HG03571 (cell line): Measurements from ENCODE around the gene KRT38.
"Not testable (repeated sequence)": the region's sequence is repeated elsewhere in the genome, so short reads cannot be mapped to it uniquely, and the experiment has no call there.

ENCODE experiments used
- ATAC-seq: cut with Tn5 transposase; IDR thresholded peaks from one replicate; pipeline ENCODE4 v1.9.1; 2021; ENCODE audit not compliant: unreplicated experiment

KRT38 gene

DNA sequence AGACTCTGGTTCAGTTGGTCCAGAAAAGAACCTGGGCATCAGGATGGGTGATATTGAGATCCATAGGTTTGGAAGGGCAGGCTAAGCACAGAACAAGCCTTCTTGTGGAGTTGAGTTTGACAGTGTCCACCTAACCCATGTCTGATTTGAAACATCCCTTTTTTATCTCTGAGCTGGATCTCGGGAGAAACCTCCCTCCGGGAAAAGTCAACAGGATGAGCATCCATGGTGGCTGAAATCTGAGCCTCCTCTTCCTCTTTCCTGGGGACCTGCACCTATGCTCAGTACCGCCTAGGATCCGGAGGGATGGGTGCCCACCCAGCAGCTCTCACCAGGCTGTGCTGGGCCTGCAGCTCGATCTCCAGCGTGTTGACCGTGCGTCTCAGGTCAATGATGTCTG is 23.0 kb upstream of the KRT38 start:
- ATAC-seq, result no peak

DNA sequence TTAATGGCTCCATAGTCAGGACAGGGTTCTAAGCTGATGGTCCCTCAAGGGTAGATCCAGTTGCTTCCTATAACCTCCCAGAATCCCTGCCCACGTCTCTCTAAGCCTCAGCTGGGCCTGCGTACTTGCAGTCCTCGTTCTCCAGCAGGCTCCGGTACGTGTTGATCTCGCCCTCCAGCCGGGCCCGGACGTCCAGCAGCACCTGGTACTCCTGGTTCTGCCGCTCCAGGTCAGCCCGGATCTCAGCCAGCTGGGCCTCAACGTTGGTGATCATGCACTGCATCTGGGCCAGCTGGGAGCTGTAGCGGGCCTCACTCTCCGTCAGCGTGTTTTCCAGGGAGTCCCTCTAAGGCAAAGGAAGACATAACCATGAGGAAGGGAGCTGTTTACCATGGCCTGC is 21.9 kb upstream of the KRT38 start:
- no peak for ATAC-seq

DNA sequence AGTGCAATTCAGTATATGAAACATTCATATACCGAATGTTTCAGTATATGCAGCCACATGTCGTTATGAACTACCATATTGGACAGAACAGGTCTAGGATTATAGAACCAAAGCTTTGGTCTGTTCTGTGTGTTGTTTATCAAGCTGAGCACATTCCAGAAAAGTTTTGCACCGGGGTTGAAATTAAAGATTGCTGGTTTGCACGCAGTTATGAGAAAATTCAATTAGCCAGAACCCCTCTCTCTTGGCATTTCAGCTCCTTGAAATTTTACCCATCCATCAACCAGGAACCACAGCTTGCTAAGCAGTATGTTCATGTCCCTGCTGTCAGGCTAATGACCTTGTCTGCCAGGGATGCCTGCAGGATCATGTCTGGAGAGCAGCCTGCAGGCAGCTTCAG is 16.9 kb upstream of the KRT38 start:
- ATAC-seq, result no peak

DNA sequence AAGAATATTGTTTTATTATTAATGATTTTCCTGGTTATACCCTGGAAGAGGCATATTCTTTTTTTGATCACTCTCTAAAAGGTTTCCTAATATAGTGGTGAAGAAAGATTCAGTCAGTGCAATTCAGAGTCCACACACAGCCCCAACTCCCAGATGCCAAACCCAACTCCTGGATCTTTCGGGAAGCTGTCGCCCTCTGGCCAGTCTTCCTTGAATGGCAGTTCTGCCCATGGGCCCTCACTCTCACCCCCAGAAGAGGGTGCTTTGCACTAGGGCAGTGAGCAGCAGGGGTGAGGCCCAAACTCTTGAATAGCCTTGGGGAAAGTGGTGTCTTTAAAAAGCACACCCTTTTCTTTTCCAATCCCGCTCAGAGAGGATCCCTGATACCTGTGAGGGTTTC is 15.4 kb upstream of the KRT38 start:
- ATAC-seq, result no peak

DNA sequence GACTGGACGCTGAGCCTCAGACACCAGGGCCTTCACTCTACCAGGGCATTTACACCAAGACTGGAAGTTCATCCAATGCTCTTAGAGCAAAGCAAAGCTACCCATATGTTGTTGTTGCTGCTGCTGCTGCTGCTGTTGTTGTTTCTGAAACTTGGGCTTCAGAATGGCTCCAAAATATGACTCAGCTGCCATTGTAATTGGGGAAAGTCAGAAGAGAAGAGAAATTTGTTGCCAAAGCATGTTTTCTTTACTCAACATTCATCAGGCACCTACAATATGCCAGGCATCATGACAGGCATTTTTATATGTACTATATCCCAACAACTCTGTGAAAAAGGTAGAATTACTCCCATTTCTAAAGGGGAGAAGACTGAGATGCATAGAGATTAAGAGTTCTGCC is 14.5 kb upstream of the KRT38 start:
- no peak for ATAC-seq

DNA sequence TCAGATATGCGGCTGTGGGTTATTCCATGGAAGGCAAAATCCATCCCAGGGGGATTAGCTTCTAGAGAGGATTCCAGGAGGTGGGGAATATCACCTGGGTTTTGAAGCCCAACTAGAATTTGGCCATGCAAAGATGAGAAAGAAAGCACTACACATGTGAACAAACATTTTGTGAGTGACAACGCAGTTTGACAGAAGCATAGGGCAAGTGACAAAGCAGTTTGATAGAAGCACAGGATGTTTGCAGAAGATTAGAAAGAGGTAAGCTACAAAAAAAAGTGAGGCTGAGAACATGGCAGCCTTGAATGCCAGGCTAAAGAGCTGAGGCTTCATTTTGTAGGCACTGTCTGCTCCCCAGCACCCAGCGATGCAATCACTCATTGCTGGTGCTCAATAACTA is 12.3 kb upstream of the KRT38 start:
- ATAC-seq, result no peak

DNA sequence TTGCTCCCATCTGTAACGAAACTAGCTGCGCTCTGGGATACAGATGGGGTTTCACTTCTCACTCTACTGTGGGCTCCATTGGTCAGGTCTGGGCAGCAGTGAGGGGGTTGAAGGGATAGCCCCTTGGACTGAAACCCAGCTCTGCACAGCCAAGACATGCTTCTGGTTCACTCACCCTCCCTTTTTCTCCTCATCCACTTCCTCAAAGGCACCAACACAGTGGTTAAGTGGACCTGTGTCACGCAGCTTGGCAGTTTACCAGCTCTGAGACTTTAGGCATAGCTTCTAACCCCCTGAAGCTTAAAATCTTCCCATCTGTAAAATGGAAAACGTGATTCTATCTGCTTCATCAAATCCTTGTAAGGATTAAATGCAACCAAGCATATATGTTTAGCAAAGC is 11.5 kb upstream of the KRT38 start:
- ATAC-seq, result no peak

DNA sequence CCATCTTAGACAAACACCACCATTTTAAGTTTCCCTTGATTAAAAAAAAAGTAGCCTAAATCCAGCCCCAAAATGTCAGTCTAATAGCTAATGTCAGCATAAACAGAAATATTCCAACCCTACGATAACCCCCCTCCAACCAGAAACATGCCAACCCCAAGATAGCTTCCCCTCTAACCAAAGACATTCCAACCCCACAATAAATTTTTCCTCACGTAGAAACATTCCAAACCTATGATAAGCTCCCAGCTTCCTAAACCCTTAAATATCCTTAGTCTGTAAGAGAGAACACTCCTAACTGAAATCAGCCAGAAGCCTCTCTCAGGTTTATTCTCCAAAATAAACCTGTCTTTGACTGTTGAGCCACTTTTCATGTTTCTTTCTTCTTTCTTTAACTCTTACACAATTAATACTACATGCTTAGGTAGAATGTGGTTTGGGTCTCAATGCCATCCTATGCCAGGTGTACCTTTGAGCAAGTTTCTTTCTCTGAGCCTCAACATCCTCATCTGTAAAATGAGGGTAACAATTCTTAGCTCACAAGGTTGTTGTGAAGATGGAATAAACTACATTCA is 10.5 kb upstream of the KRT38 start:
- no peak for ATAC-seq

DNA sequence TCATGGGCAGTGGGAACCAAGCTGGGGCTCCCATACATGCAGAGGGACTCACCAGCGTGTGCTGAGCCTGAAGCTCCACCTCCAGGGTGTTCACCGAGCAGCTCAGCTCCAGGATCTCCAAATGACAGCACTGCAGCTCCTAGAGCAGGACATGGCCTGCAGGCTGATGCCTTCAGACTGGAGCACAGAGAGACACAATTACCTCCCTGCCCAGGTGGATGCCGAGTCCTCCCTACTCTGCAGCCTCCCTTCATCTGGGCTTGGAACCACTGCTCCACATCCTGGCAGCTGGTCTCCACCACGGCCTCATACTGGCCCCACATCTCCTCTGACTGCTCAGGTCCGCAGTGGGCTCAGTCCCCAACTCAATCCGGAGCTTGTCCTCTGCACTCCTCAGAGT is 8.2 kb upstream of the KRT38 start:
- no peak for ATAC-seq

DNA sequence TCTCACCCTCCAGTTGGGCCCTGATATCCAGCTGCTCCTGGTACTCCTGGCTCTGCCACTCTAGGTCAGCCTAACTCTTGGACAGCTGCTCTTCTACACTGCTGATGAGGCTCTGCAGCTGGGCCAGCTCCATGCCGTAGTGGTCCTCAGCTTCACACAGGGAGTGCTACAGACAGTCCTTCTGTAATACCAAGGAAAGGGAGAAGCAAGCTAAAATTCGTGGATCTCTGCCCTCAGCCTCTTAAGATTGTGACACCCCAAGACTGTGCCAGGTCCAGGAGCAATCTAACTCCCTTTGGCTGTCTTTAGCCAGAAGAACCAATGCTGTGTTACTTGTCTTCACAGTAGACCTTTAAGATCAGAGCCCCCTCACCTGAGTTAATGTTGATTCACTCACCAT is 7.7 kb upstream of the KRT38 start:
- no peak for ATAC-seq

DNA sequence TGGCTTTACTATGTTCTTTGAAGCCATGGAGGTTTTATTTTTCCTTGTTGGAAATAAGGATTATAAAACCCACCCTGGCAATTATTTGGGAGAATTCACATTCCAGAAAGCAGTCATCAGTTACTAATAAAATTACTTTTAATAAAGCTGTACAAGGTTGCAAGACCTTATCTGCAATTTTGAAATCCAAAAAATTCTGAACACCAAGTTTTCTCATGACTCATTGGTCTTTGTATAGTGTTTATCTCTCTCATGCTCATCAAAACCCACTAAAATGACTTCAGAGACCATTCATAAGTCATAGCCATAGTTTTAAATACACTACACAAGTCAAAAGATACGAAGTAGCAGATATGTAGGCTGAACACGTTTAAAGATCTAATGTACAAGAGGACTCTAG is 6.0 kb upstream of the KRT38 start:
- ATAC-seq, result no peak

DNA sequence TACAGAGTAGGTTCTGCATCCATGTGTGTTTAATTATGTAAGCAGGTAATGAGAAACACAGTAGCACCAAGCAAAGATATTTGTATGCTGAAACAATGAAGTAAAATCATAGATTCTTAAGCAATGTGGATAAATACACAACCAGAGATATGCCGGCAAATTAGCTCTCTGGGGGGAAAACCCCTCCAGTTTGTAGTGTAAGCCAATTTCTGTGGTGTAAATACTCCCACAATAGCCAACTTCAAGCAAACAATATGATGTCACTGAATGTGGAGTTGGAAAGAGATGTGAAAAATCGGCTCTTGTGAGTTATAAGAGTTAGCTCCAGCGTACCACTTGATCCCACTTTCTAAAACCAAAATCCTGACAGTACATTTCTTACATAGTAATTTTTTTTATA is 3.9 kb upstream of the KRT38 start:
- no peak for ATAC-seq

DNA sequence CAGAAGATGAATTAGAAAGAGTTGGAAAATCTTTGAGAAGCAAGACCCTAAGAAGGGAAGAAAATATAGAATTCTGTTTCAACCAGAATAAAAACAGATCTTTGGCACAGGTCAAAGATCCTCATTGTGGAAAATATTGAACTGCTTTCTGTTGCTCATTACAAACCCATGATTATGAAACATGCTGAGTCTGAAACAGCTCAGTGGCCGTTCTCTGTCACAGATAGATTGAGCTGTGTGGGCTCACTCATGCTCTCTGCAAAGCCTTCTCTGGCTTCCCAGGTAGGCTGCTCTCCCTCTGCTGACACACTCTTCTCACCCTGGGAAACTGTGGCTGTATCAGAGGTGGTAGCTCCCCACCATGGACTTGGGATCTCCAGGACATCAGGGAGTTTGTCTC is 3.4 kb upstream of the KRT38 start:
- ATAC-seq, result no peak

DNA sequence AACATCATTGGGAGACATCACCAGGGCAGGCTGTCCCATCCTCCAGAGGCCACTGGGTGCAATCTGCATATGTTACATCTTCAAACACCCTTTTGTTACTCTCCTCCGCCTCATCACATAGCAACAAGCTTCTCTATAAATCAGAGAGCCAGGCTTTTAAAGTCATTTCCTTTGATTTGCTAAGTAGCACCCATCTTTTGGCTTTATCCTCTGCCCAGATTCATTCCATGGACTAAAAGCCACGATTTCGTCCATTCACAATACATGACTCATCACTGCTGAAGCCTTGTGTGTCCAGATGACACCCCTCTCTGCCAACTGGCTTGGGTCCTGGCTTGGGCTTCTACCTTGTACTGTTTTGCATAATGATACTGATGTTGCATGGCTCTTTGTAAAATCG is 2.0 kb upstream of the KRT38 start:
- no peak for ATAC-seq

DNA sequence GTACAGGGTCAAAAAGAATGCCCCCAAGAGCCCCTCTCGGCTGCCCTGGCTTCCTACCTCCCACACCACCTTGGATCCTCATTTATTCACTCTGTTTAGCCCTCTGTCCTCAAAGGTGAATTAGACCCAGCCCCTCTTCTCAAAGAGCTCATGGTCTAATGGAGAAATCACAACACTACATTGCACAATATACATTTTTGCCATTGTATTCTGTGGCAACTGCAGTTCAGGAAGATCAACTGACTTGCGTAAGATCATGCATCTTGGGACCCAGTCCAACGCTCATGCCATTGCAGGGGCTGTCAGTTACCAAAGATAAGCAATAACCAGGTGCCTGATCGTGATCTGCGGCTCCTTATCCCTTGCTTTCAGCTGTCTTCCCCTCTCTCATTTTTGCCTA is 1.4 kb downstream of the KRT38 start:
- ATAC-seq, result no peak

DNA sequence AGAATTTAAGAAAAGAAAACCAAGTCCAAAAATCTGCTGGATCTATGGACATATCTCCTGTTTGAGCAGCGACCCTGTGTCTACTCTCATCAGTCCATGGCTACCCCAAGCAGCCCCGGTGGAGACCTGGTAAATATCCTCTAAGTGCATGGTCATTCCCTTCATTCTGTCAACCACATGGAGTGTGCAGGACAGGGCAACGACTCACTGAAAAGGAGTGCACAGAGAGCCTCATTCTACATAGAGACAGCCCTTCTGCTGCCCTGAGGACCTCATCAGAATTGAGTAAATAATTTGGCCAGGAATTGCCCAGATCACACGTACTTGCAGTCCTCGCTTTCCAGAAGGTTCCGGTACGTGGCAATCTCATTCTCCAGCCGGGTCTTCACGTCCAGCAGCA is 3.0 kb downstream of the KRT38 start:
- no peak for ATAC-seq

DNA sequence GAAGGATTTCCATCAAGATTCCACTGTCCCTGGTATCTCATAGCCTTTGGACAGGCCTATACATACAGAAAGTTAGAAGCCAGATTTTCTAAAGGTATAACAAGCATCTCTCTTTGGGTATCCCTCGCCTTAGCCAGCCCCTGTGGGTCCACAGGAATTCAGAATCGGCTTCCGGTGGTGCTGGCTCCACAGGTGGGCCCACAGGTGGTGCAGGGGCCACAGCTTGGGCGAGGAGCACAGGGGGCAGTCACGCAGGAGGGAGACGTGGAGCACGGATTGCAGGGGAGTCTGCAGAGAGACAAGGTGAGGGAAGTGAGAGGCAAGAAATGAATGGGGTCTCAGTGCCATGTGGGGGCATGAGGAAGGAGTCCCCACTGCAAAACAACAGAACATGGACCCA is 3.5 kb downstream of the KRT38 start:
- ATAC-seq, result no peak

DNA sequence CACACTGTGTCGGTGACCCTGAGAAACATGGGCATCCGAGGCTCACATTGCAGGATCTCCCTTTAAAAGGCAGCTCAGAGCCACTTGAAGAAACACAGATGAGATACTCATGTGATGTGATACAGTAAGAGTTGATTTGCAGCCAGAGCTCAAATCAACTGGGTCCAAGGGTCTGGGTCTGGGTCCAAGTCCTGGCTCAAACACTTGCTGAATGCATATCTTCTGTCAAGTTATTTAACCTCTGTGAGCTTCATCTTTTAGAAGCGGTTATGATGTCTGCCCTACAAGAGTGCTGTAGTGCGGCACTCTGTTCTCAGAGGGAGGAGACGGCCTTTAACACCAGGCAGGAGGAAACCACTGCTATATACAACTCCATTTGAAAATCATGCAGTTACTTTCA is 6.4 kb downstream of the KRT38 start:
- no peak for ATAC-seq

DNA sequence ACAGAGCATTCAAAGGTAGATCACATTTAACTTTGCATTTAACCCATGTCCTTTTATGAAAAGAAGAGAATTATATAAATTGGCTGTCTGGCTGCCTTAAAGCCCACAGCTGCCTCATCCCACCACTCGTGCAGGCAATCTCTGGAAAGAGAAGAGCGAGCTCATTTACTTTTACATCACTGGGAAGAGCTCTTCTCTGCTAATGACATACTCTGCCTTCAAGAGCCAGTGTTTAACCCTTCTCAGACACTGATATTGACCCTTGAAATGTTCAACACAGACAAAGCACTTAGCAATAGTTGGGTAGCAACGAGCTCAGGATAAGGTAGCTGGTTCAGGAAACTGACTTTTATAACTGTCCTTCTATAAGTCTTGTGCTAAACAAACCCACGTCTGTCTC is 6.8 kb downstream of the KRT38 start:
- ATAC-seq, result no peak

DNA sequence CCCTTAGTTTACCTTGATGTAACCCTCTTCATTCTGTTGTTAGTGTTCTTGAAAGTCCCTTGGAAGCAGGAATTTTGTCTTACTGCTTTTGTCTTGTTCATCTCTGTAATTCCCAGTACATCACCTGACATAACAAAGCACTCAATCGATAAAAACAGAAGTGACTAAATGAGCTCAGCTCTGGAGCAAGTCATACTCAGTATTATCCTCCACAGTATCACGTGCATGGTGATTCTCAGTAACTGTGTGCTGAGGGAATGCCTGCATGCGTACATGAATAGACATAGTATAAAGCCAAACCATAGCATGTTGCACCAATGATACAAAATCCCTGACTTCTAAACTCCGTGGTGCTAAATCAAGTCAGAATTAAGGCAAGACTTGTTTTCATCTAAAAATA is 7.2 kb downstream of the KRT38 start:
- no peak for ATAC-seq

DNA sequence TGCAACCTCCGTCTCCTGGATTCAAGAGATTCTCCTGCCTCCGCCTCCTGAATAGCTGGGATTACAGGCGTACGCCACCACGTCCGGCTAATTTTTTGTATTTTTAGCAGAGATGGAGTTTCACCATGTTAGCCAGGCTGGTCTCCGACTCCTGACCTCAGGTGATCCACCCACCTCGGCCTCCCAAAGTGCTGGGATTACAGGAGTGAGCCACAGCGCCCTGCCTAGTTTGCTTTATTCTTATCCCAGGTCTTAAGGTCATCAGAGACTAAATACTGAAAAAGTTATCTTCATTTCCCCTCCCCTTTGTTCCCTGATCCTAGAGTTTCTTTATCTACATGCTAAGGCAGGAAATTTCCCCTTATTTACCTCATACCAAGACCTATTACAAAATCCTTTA is 10.4 kb downstream of the KRT38 start:
- ATAC-seq, result not testable (repeated sequence)

DNA sequence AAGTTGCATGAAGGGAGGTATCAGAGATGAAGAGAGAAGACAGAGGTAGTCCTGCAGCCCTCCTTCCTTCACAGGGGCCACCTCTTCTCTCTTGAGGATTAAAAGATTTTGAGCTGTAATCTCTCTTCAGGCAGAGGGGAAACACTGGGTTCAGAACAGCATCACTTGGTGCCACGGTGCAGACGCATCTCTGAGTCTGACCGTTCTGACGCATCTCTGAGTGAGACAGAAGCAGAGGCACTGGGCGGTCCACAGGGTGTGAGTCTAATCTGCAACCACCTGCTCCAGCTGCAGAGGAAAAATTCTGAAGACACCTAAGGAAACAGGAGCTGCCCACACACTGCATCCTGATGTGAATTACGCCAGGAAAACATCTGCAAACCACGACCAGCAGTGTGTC is 11.1 kb downstream of the KRT38 start:
- no peak for ATAC-seq

DNA sequence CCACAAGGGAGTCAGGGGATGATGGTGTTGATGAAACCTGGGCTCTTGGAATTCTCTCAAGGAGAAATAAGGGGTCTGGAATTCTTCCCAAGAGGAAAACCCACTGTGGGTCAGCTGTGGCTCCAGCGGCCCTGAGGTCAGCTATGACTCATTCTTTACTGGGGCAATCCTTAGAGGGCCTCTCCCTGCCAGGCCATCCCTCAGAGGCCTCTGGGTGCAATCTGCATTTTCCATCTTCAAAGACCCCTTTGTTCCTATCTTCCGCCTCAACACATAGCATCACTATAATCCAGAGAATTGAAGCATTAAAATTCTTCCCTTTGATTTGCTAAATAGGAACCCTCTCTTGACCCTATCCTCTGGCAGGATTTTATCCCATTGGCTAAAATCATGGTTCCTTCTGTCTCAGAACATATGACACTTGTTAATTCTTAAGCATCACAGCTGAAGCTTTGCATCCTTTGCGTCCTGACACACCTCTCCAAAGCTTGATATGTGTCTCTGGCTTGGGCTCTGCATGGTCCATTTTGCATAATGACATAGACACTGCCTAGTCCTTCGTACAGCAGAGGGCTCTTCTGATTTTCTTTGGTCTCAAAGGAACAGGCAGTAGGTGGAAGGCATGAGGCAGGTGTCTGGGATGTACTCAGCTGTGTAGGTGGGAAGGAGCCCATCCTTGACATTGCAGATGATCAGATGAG is 12.0 kb downstream of the KRT38 start:
- no peak for ATAC-seq
